ENCODE results near the gene ABCD2. TPM values are rescaled to one million over a fixed set of nuclear protein-coding genes. Genes with fewer than 3 reads are reported as not detected.
"Not testable (repeated sequence)": the region's sequence is repeated elsewhere in the genome, so short reads cannot be mapped to it uniquely, and the experiment has no call there.

Gene ABCD2
- total RNA-seq, 4 donors from 2014 or later: 0.33 to 0.81 (median 0.63) TPM

- Histone ChIP-seq H3K27me3 (no peaks in the 10 kb centered on the region), H3K36me3 (no peaks in the 10 kb centered on the region), H3K9me3 (no peaks in the 10 kb centered on the region), H3K4me3 (replicated peaks in 1 of 3) (no peak overlapping the region), H3K27ac (no peak overlapping the region), H3K4me1 (no peaks in the 10 kb centered on the region)
- intact Hi-C loops (cut with DNase I): no loop called here
- no peak for DNase-seq
- no peak for TF ChIP-seq CTCF (IDR thresholded peaks at IDR 0.05)
- no peak for TF ChIP-seq POLR2A (IDR thresholded peaks at IDR 0.05)
Measured at GRCh38 chr12:39572551-39572950, 47.1 kb downstream of the ABCD2 start.

- Histone ChIP-seq H3K4me1 (no peaks in the 10 kb centered on the region), H3K4me3 (replicated peaks in 1 of 3) (no peak overlapping the region), H3K9me3 (no peaks in the 10 kb centered on the region), H3K36me3 (no peaks in the 10 kb centered on the region), H3K27me3 (no peaks in the 10 kb centered on the region), H3K27ac (no peak overlapping the region)
- no peak for DNase-seq
- 67 to 70% methylated on average over 4 of the region's 4 CpGs for WGBS, 2 donors
- intact Hi-C loops (cut with DNase I): no loop called here
- no peak for TF ChIP-seq CTCF (IDR thresholded peaks at IDR 0.05)
- TF ChIP-seq POLR2A (IDR thresholded peaks at IDR 0.05): no peak
Measured at GRCh38 chr12:39571351-39571750, 48.3 kb downstream of the ABCD2 start.

- Histone ChIP-seq H3K27ac (no peak overlapping the region), H3K9me3 (no peaks in the 10 kb centered on the region), H3K4me1 (no peaks in the 10 kb centered on the region), H3K4me3 (replicated peaks in 1 of 3) (no peak overlapping the region), H3K27me3 (no peaks in the 10 kb centered on the region), H3K36me3 (no peaks in the 10 kb centered on the region)
- TF ChIP-seq POLR2A (IDR thresholded peaks at IDR 0.05): no peak
- TF ChIP-seq CTCF (IDR thresholded peaks at IDR 0.05): no peak
- no peak for DNase-seq
- intact Hi-C loops (cut with DNase I): no loop called here
Measured at GRCh38 chr12:39553476-39553875, 66.1 kb downstream of the ABCD2 start.

- WGBS, 2 donors: 59 to 66% methylated on average over 2 of the region's 2 CpGs
- intact Hi-C loops (cut with DNase I); H3K4me1 ChIP-seq; H3K27me3 ChIP-seq; DNase-seq; H3K9me3 ChIP-seq; H3K36me3 ChIP-seq; H3K27ac ChIP-seq; H3K4me3 ChIP-seq (replicated peaks in 1 of 3): not testable (repeated sequence)
Measured at GRCh38 chr12:39544211-39544610, 75.4 kb downstream of the ABCD2 start.

GRCh38 chr12:39541471-39541870 is 78.1 kb downstream of the ABCD2 start:
- 70 to 79% methylated on average over 2 of the region's 2 CpGs for WGBS, 2 donors
- Histone ChIP-seq H3K27ac (no peak overlapping the region), H3K4me1 (no peaks in the 10 kb centered on the region), H3K4me3 (replicated peaks in 1 of 3) (no peak overlapping the region), H3K36me3 (no peaks in the 10 kb centered on the region), H3K9me3 (no peaks in the 10 kb centered on the region), H3K27me3 (no peaks in the 10 kb centered on the region)
- no peak for DNase-seq
- intact Hi-C loops (cut with DNase I): no loop called here
- no peak for TF ChIP-seq POLR2A (IDR thresholded peaks at IDR 0.05)

- Histone ChIP-seq H3K36me3 (no peaks in the 10 kb centered on the region), H3K27ac (no peak overlapping the region), H3K4me3 (replicated peaks in 1 of 3) (no peak overlapping the region), H3K9me3 (no peaks in the 10 kb centered on the region), H3K27me3 (no peaks in the 10 kb centered on the region), H3K4me1 (no peaks in the 10 kb centered on the region)
- TF ChIP-seq CTCF (IDR thresholded peaks at IDR 0.05) (no peak), POLR2A (IDR thresholded peaks at IDR 0.05) (no peak)
- WGBS, 2 donors: 95 to 96% methylated on average over 18 of the region's 18 CpGs
- intact Hi-C loops (cut with DNase I): no loop called here
- no peak for DNase-seq
Measured at GRCh38 chr12:39538679-39539104, 80.9 kb downstream of the ABCD2 start.

Measured in thyroid gland (tissue), 4 donors.